Gastroesophageal sphincter (tissue), 4 donors: ENCODE data around the gene PELI2. TPM values are rescaled to one million over a fixed set of nuclear protein-coding genes. Genes with fewer than 3 reads are reported as not detected.

Experiments
- ATAC-seq: fragments of 150-250 bp; one replicate; pipeline ENCODE4 v1.9.1; 2016; ENCODE audit warnings: mild to moderate bottlenecking, moderate library complexity
- H3K27ac ChIP-seq, 4 donors: fragments of 200-600 bp; sonication (generic) in 3 of 4; 1 replicate in 3 of 4; 2 replicates in 1 of 4; pipeline ENCODE4 v1.5.1; 2016 to 2019
- H3K27me3 ChIP-seq: fragments of 200-600 bp; sonication (generic); one replicate; pipeline ENCODE4 v1.5.1; 2019
- H3K36me3 ChIP-seq, 2 donors: fragments of 200-600 bp; sonication (generic); one replicate each; pipeline ENCODE4 v1.5.1; 2019; ENCODE audit warnings: control low read depth in 1 of 2
- H3K4me1 ChIP-seq, 3 donors: fragments of 200-600 bp; sonication (generic); 1 replicate in 2 of 3; 2 replicates in 1 of 3; pipeline ENCODE4 v1.5.1; 2016 to 2019; ENCODE audit warnings: control low read depth in 2 of 3
- H3K4me3 ChIP-seq, 2 donors: fragments of 200-600 bp; sonication (generic); one replicate each; pipeline ENCODE4 v1.5.1; 2019; ENCODE audit warnings: mild to moderate bottlenecking in 1 of 2, moderate library complexity in 1 of 2
- H3K9me3 ChIP-seq, 3 donors: fragments of 200-600 bp; sonication (generic); one replicate each; pipeline ENCODE4 v1.5.1; 2017 to 2019; ENCODE audit warnings: control low read depth in 2 of 3
- EP300 ChIP-seq: sonication (generic); formaldehyde crosslinking; IDR thresholded peaks from one replicate; pipeline ENCODE4 v1.6.1; 2017; ENCODE audit warnings: antibody characterized with exemption, mild to moderate bottlenecking
- POLR2A ChIP-seq, 2 donors: fragments of 450-650 bp; IDR thresholded peaks; one replicate each; pipeline ENCODE4 v1.6.1; 2017; ENCODE audit warnings: antibody characterized with exemption in 2 of 2, mild to moderate bottlenecking in 2 of 2, moderate library complexity in 1 of 2
- POLR2AphosphoS5 ChIP-seq: sonication (generic); formaldehyde crosslinking; IDR thresholded peaks from one replicate; pipeline ENCODE4 v1.6.1; 2017; ENCODE audit warnings: antibody characterized with exemption
- WGBS, 2 donors: methylation state at CpG; one replicate each; pipeline ENCODE4 v1.1.5; 2018; ENCODE audit warnings: low coverage in 1 of 2; 5-methylcytosine and 5-hydroxymethylcytosine counted together
- total RNA-seq, 4 donors: library from RNA; depleted of rRNA; stranded (reverse); fragments of >200 nt; gene quantifications; one replicate each; pipeline ENCODE4 v1.1.0, GENCODE V29; 2016
- TF ChIP-seq, protein P1 (sequence below), 4 experiments: fragments of 200-600 bp in 2 of 4; fragments of 450-650 bp in 2 of 4; sonication (generic) in 1 of 4; IDR thresholded peaks; one replicate each; pipeline ENCODE4 v1.5.1; 2017 to 2019; ENCODE audit warnings: antibody characterized with exemption in 4 of 4, mild to moderate bottlenecking in 2 of 4, moderate library complexity in 2 of 4

Gene PELI2
- total RNA-seq, 4 donors from 2014 or later: 10.5 to 30.0 (median 12.3) TPM

GRCh38 chr14:56099081-56099797 lies 19.0 kb upstream of the PELI2 start:
- Histone ChIP-seq H3K27ac (no peak overlapping the region), H3K9me3 (no peaks in the 10 kb centered on the region), H3K4me1 (no peaks in the 10 kb centered on the region), H3K27me3 (no peaks in the 10 kb centered on the region), H3K4me3 (no peak overlapping the region), H3K36me3 (no peaks in the 10 kb centered on the region)
- ATAC-seq: no peak
- WGBS, 2 donors: 46 to 72% methylated on average over 5 to 6 of the region's 7 CpGs
- TF ChIP-seq POLR2A (IDR thresholded peaks at IDR 0.05) (no peak), EP300 (no peak), POLR2AphosphoS5 (no peak)
- TF ChIP-seq, protein P1, sequence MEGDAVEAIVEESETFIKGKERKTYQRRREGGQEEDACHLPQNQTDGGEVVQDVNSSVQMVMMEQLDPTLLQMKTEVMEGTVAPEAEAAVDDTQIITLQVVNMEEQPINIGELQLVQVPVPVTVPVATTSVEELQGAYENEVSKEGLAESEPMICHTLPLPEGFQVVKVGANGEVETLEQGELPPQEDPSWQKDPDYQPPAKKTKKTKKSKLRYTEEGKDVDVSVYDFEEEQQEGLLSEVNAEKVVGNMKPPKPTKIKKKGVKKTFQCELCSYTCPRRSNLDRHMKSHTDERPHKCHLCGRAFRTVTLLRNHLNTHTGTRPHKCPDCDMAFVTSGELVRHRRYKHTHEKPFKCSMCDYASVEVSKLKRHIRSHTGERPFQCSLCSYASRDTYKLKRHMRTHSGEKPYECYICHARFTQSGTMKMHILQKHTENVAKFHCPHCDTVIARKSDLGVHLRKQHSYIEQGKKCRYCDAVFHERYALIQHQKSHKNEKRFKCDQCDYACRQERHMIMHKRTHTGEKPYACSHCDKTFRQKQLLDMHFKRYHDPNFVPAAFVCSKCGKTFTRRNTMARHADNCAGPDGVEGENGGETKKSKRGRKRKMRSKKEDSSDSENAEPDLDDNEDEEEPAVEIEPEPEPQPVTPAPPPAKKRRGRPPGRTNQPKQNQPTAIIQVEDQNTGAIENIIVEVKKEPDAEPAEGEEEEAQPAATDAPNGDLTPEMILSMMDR (IDR thresholded peaks at IDR 0.05): no peak

DNA sequence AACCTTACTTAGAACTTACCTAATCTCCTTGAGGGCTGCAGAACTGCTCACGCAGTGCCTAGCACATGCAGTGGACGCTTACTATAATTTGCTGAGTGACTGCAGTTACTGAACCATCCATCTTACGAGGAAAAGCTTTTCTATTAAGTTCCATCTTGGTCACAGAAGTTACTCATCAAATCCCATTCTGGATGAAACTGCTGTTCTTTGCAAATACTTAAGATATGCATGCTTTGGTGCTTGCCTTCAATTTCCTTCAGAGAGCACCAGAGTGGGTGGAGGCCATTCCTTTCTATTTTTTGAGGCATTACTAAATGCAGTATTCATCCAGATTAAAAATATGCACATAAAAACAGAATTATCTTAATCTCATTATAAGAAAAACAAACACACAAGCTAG lies 17.7 kb upstream of the PELI2 start:
- Histone ChIP-seq H3K27ac (no peak overlapping the region), H3K9me3 (no peaks in the 10 kb centered on the region), H3K36me3 (no peaks in the 10 kb centered on the region), H3K4me1 (no peaks in the 10 kb centered on the region), H3K4me3 (no peak overlapping the region), H3K27me3 (no peaks in the 10 kb centered on the region)
- ATAC-seq: no peak
- WGBS, 2 donors: 51 to 72% methylated on average over 3 of the region's 3 CpGs
- TF ChIP-seq EP300 (no peak), POLR2A (IDR thresholded peaks at IDR 0.05) (no peak), POLR2AphosphoS5 (no peak)
- TF ChIP-seq, protein P1 (IDR thresholded peaks at IDR 0.05): no peak

GRCh38 chr14:56102941-56103340 lies 15.3 kb upstream of the PELI2 start:
- WGBS, 2 donors: 60 to 72% methylated on average over 3 of the region's 3 CpGs
- Histone ChIP-seq H3K9me3 (no peaks in the 10 kb centered on the region), H3K36me3 (no peaks in the 10 kb centered on the region), H3K27ac (no peak overlapping the region), H3K4me1 (no peaks in the 10 kb centered on the region), H3K4me3 (no peak overlapping the region), H3K27me3 (no peaks in the 10 kb centered on the region)
- no peak for ATAC-seq
- TF ChIP-seq POLR2A (IDR thresholded peaks at IDR 0.05) (no peak), EP300 (no peak), POLR2AphosphoS5 (no peak)
- TF ChIP-seq, protein P1 (IDR thresholded peaks at IDR 0.05): no peak

DNA sequence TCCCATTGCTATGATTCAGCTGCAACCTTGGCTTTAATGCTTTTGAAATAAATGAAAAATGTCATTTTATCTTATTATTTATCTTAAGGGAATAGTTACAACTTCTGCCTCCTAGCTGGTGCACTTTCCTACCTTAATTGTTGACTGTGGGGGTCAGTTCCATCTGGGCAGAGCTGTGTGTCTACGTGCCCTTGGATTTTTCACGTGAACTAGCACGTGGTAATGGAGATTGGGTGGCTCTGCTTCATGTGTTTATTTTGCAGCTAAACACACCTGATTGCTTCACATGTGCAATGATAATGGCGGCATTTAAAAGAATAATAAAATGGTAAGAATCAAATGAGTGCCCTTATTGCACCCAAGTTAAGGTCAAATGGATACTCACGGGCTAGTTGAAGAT lies 10.6 kb upstream of the PELI2 start:
- Histone ChIP-seq H3K27ac (no peak overlapping the region), H3K4me3 (no peak overlapping the region), H3K36me3 (no peaks in the 10 kb centered on the region), H3K27me3 (no peaks in the 10 kb centered on the region), H3K9me3 (no peaks in the 10 kb centered on the region), H3K4me1 (no peaks in the 10 kb centered on the region)
- no peak for ATAC-seq
- TF ChIP-seq EP300 (no peak), POLR2A (IDR thresholded peaks at IDR 0.05) (no peak), POLR2AphosphoS5 (no peak)
- TF ChIP-seq, protein P1 (IDR thresholded peaks at IDR 0.05): no peak
- whole genome bisulfite sequencing, 2 donors: 73 to 82% methylated on average over 5 of the region's 5 CpGs

- Histone ChIP-seq H3K4me1 (no peaks in the 10 kb centered on the region), H3K36me3 (no peaks in the 10 kb centered on the region), H3K27ac (no peak overlapping the region), H3K27me3 (no peaks in the 10 kb centered on the region), H3K4me3 (no peak overlapping the region), H3K9me3 (no peaks in the 10 kb centered on the region)
- 69 to 100% methylated on average over 1 of the region's 1 CpG for WGBS, 2 donors
- TF ChIP-seq POLR2A (IDR thresholded peaks at IDR 0.05) (no peak), POLR2AphosphoS5 (no peak), EP300 (no peak)
- TF ChIP-seq, protein P1 (IDR thresholded peaks at IDR 0.05): no peak
- no peak for ATAC-seq
Observed at GRCh38 chr14:56108057-56108456, 10.2 kb upstream of the PELI2 start.
